GM23248 (cell line): ENCODE measurements around the gene SLC30A2. TPM values are rescaled to one million over a fixed set of nuclear protein-coding genes. Genes with fewer than 3 reads are reported as not detected.

Experiments
- DNase-seq: peaks from one replicate; pipeline ENCODE4 v3.0.0-alpha.2; 2015
- H2AFZ ChIP-seq: fragments of 200-600 bp; sonication (generic); 2 replicates; pipeline ENCODE4 v1.6.1; 2016; ENCODE audit warnings: antibody characterized with exemption
- H3F3A ChIP-seq: fragments of 200-600 bp; sonication (generic); 2 replicates; pipeline ENCODE4 v1.6.1; 2016; ENCODE audit warnings: mild to moderate bottlenecking, antibody characterized with exemption, mixed run types; ENCODE audit not compliant: insufficient read depth
- H3K27ac ChIP-seq: fragments of 200-600 bp; sonication (generic); 2 replicates; pipeline ENCODE4 v1.5.1; 2016; ENCODE audit warnings: mild to moderate bottlenecking
- H3K27me3 ChIP-seq: fragments of 200-600 bp; sonication (generic); replicated peaks from 2 replicates; pipeline ENCODE4 v1.6.1; 2016; ENCODE audit warnings: mild to moderate bottlenecking; ENCODE audit not compliant: insufficient read depth
- H3K36me3 ChIP-seq: fragments of 200-600 bp; sonication (generic); 2 replicates; pipeline ENCODE4 v1.6.1; 2016; ENCODE audit warnings: low read depth, mild to moderate bottlenecking
- H3K4me1 ChIP-seq: fragments of 200-600 bp; sonication (generic); 2 replicates; pipeline ENCODE4 v1.6.1; 2016; ENCODE audit warnings: mild to moderate bottlenecking; ENCODE audit not compliant: insufficient read depth
- H3K4me2 ChIP-seq: fragments of 200-600 bp; sonication (generic); one replicate; pipeline ENCODE4 v1.6.1; 2016; ENCODE audit warnings: mild to moderate bottlenecking; ENCODE audit not compliant: unreplicated experiment
- H3K4me3 ChIP-seq: fragments of 200-600 bp; sonication (generic); 2 replicates; pipeline ENCODE4 v1.5.1; 2016; ENCODE audit warnings: mild to moderate bottlenecking
- H3K79me2 ChIP-seq: fragments of 200-600 bp; sonication (generic); 2 replicates; pipeline ENCODE4 v1.6.1; 2016; ENCODE audit warnings: mild to moderate bottlenecking; ENCODE audit not compliant: insufficient read depth
- H3K9ac ChIP-seq: fragments of 200-600 bp; sonication (generic); 2 replicates; pipeline ENCODE4 v1.6.1; 2016; ENCODE audit warnings: mild to moderate bottlenecking
- H3K9me2 ChIP-seq: fragments of 200-600 bp; sonication (generic); 2 replicates; pipeline ENCODE4 v1.6.1; 2016; ENCODE audit warnings: mixed run types, mild to moderate bottlenecking, moderate library complexity; ENCODE audit not compliant: insufficient read depth
- H3K9me3 ChIP-seq: fragments of 200-600 bp; sonication (generic); one replicate; pipeline ENCODE4 v1.6.1; 2017; ENCODE audit warnings: low read depth
- H4K20me1 ChIP-seq: fragments of 200-600 bp; sonication (generic); 2 replicates; pipeline ENCODE4 v1.6.0; 2016; ENCODE audit not compliant: insufficient read depth
- EZH2 ChIP-seq: fragments of 200-600 bp; sonication (generic); IDR thresholded peaks from 2 replicates; pipeline ENCODE4 v1.6.1; 2018; ENCODE audit warnings: antibody characterized with exemption, mild to moderate bottlenecking; ENCODE audit not compliant: insufficient read depth, poor library complexity, severe bottlenecking
- EZH2phosphoT487 ChIP-seq: fragments of 200-600 bp; sonication (generic); IDR thresholded peaks from 2 replicates; pipeline ENCODE4 v1.6.1; 2018; ENCODE audit warnings: antibody characterized with exemption, moderate library complexity, mild to moderate bottlenecking, low read depth; ENCODE audit not compliant: insufficient read depth
- WGBS, 2 experiments: methylation state at CpG; one replicate each; pipeline ENCODE4 v1.1.6; 2015 to 2017; ENCODE audit warnings: low lambda C conversion rate in 2 of 2, low coverage in 1 of 2; ENCODE audit errors: missing lambda C conversion rate in 2 of 2; 5-methylcytosine and 5-hydroxymethylcytosine counted together
- in situ Hi-C: fragments of 300-500 bp; cut with MboI; formaldehyde crosslinking; loops from 2 replicates; pipeline ENCODE4 v1.15.0; 2020
- polyA plus RNA-seq: library from polyadenylated mRNA; unstranded; fragments of >200 nt; fragmentation: Nextera tagmentation; extraction: Ambion mirVana; gene quantifications from 2 replicates; pipeline ENCODE4 v1.2.1, GENCODE V29; 2016
- total RNA-seq: library from RNA; depleted of rRNA; stranded (reverse); fragments of >200 nt; shearing (Covaris generic); gene quantifications from 2 replicates; pipeline ENCODE4 v1.2.3, GENCODE V29; 2014

The SLC30A2 gene
- total and polyA plus RNA-seq, 2 experiments from 2014 or later, result 0.14 TPM; not detected in 1

DNA sequence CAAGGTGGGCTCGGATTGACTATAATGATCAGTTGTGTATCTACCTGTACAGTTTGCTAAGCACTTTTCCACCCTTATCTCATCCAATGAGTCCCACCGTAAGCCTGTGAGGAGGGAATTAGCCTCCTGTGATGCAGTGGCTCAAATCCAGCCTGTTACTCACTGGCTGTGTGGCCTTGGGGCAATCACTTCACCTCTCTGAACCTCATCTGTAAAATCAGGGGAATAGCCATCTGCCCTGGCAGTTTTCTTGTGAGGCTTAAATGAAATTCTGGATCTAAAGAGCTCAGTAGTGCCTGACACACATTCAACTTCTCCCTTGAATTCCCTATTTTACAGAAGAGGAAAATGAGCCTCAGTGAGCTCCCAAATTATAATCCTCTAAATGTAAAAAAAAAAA lies 31.7 kb downstream of the SLC30A2 start:
- in situ Hi-C loops, result no loop called here
- peaks cover 13% of the 10 kb centered on the region; the same call in 1 of the 2 replicates for H3F3A ChIP-seq
- H3K27ac ChIP-seq, result no peak overlapping the region
- no peak overlapping the region for H2AFZ ChIP-seq
- no peak overlapping the region for H3K4me3 ChIP-seq
- no peaks in the 10 kb centered on the region for H4K20me1 ChIP-seq
- H3K79me2 ChIP-seq, result no peaks in the 10 kb centered on the region
- H3K9me3 ChIP-seq, result no peaks in the 10 kb centered on the region
- H3K27me3 ChIP-seq, result no peaks in the 10 kb centered on the region
- no peaks in the 10 kb centered on the region for H3K9me2 ChIP-seq
- no peak for TF ChIP-seq EZH2phosphoT487
- TF ChIP-seq EZH2, result no peak
- 85 to 89% methylated on average over 2 of the region's 2 CpGs for WGBS, 2 experiments
- H3K9ac ChIP-seq, result no peak overlapping the region
- no peak overlapping the region for H3K4me2 ChIP-seq
- H3K36me3 ChIP-seq, result no peaks in the 10 kb centered on the region
- DNase-seq, result no peak
- peaks cover 40% of the 10 kb centered on the region for H3K4me1 ChIP-seq

DNA sequence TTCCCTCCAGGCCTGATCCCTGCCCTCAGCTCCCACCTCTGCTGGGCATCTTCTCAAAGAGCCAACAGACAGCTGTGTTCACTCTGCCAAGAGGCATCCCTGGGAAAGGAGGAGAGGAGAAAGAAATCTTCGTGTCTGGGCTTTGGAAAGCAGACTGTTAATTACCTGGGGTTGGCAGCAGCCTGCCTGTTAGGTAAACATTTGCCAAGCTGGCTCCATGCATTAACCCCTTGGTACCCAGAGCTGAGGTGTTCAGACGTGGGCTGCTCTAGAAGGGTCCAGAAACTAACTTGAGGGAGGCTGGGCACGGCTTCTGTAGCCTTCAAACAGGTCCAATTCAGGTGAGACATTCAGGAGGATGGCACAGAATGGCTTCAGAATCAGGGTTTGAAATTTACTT lies 33.1 kb downstream of the SLC30A2 start:
- Histone ChIP-seq H4K20me1 (no peaks in the 10 kb centered on the region), H3K4me3 (no peak overlapping the region), H3K27ac (no peak overlapping the region), H3K4me1 (peaks cover 29% of the 10 kb centered on the region), H3K36me3 (no peaks in the 10 kb centered on the region), H2AFZ (no peak overlapping the region), H3K27me3 (no peaks in the 10 kb centered on the region), H3K9me3 (no peaks in the 10 kb centered on the region), H3F3A (peaks cover 5% of the 10 kb centered on the region; the same call in 1 of the 2 replicates), H3K9ac (no peak overlapping the region), H3K9me2 (no peaks in the 10 kb centered on the region), H3K4me2 (no peak overlapping the region), H3K79me2 (no peaks in the 10 kb centered on the region)
- TF ChIP-seq EZH2, result no peak
- no peak for TF ChIP-seq EZH2phosphoT487
- in situ Hi-C loops, result no loop called here
- DNase-seq, result no peak
- WGBS, 2 experiments, result 62 to 64% methylated on average over 3 of the region's 3 CpGs

DNA sequence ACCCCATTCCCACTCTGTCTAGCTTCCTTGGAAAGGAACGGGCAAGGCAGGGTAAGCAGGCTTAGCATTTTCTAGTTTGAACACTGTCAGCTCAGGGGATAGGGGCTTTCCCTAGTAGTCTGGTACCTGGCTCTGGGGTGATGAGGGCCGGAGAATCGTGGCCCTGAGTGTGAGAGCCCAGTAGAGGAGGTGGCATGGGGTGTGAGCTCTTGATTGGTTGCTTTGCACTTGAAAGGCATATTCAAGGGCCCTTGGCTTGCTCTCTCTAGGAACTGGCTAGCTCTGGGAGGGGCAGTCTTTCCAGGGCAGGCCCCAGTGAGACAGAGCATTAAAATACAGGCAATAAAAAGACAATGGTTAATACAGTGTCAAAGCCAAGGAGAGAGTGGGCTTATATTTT lies 35.1 kb downstream of the SLC30A2 start:
- no peaks in the 10 kb centered on the region for H3K27me3 ChIP-seq
- H3K36me3 ChIP-seq, result no peaks in the 10 kb centered on the region
- H4K20me1 ChIP-seq, result no peaks in the 10 kb centered on the region
- H3K4me2 ChIP-seq, result no peak overlapping the region
- H3K4me1 ChIP-seq, result peaks cover 11% of the 10 kb centered on the region; the same call in 1 of the 2 replicates
- no peak overlapping the region for H2AFZ ChIP-seq
- no peak for TF ChIP-seq EZH2phosphoT487
- no peak for TF ChIP-seq EZH2
- H3K9me2 ChIP-seq, result no peaks in the 10 kb centered on the region
- 69 to 73% methylated on average over 3 of the region's 3 CpGs for WGBS, 2 experiments
- no peak overlapping the region for H3K27ac ChIP-seq
- no peak for DNase-seq
- in situ Hi-C loops, result no loop called here
- no peaks in the 10 kb centered on the region for H3K9me3 ChIP-seq
- H3K79me2 ChIP-seq, result no peaks in the 10 kb centered on the region
- peaks cover 5% of the 10 kb centered on the region; the same call in 1 of the 2 replicates for H3F3A ChIP-seq
- H3K9ac ChIP-seq, result no peak overlapping the region
- no peak overlapping the region for H3K4me3 ChIP-seq

DNA sequence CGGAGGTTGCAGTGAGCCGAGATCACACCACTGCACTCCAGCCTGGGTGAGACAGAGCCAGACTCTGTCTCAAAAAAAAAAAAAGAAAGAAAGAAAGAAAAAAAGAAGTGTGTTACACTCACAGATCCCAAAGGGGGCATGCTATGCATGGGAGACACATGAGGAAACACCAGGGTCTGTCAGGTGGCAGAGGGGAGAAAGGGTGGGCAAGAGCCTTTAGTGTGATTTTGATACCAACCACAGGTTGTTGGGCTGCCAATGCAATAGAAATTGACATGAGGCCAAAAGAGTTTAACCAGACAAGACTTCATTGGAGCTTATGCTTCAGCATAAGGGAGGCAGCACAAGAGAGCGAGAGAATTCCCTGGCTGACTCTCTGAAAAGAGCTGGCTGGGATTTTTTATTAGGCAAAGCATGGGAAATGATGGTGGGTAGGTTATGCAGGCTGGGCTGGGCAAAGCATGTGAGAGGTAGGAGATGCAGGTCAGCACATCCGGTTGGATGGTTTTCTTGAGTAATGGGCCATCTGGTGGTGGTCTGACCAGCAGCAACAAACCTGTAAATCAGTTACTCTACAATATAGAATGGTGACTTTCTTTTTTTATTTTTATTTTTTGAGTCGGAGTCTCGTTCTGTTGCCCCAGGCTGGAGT lies 36.0 kb downstream of the SLC30A2 start:
- H3K27ac ChIP-seq, result no peak overlapping the region
- no peaks in the 10 kb centered on the region for H3K27me3 ChIP-seq
- no peaks in the 10 kb centered on the region for H4K20me1 ChIP-seq
- no peaks in the 10 kb centered on the region for H3K9me2 ChIP-seq
- no peaks in the 10 kb centered on the region for H3K79me2 ChIP-seq
- no peak overlapping the region for H2AFZ ChIP-seq
- H3K9me3 ChIP-seq, result no peaks in the 10 kb centered on the region
- TF ChIP-seq EZH2 (no peak), EZH2phosphoT487 (no peak)
- H3K36me3 ChIP-seq, result no peaks in the 10 kb centered on the region
- DNase-seq, result no peak
- H3K4me3 ChIP-seq, result no peak overlapping the region
- 0 out of 2 replicates have a peak, but pooled peaks cover 2% of the 10 kb centered on the region for H3K4me1 ChIP-seq
- no peak overlapping the region for H3K4me2 ChIP-seq
- no peaks in the 10 kb centered on the region for H3F3A ChIP-seq
- in situ Hi-C loops, result no loop called here
- no peak overlapping the region for H3K9ac ChIP-seq
- 83 to 87% methylated on average over 6 of the region's 6 CpGs for WGBS, 2 experiments

DNA sequence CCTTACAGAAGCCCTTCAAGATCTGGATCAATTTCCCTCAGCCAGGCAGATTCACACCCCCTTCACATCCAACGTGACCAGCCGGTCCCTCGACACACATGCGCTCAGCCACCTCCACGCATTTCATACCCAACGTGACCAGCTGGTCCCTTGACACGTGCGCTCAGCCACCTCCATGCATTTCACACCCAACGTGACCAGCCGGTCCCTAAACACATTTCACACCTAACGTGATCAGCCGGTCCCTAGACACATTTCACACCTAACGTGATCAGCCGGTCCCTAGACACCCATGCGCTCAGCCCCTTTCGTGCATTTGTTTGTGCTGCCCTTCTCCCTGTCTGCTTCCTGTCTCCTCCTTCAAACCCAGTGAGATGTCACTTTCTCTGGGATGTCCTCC lies 39.2 kb downstream of the SLC30A2 start:
- in situ Hi-C loops, result no loop called here
- Histone ChIP-seq H4K20me1 (no peaks in the 10 kb centered on the region), H3K9me3 (no peaks in the 10 kb centered on the region), H3K4me1 (no peaks in the 10 kb centered on the region), H3F3A (no peaks in the 10 kb centered on the region), H3K9ac (no peak overlapping the region), H3K4me2 (no peak overlapping the region), H3K27me3 (no peaks in the 10 kb centered on the region), H3K9me2 (no peaks in the 10 kb centered on the region), H3K27ac (no peak overlapping the region), H3K36me3 (no peaks in the 10 kb centered on the region), H2AFZ (no peak overlapping the region), H3K79me2 (no peaks in the 10 kb centered on the region), H3K4me3 (no peak overlapping the region)
- 80 to 88% methylated on average over 15 to 16 of the region's 16 CpGs for WGBS, 2 experiments
- no peak for DNase-seq
- TF ChIP-seq EZH2 (no peak), EZH2phosphoT487 (no peak)
